Adrenal gland (tissue), 5 donors: ENCODE measurements around the gene DTX1.
"Not testable (repeated sequence)": the region's sequence is repeated elsewhere in the genome, so short reads cannot be mapped to it uniquely, and the experiment has no call there.

Experiments used
- POLR2A ChIP-seq, 2 donors: fragments of 450-650 bp; IDR thresholded peaks; one replicate each; pipeline ENCODE4 v1.6.1; 2017; ENCODE audit warnings: antibody characterized with exemption in 2 of 2, mild to moderate bottlenecking in 2 of 2, moderate library complexity in 1 of 2
- TF ChIP-seq, protein P1 (sequence below), 6 experiments: fragments of 450-650 bp in 4 of 6; fragments of 200-600 bp in 2 of 6; sonication (generic) in 1 of 6; IDR thresholded peaks; 1 replicate in 5 of 6; 2 replicates in 1 of 6; pipeline versions ENCODE4 v1.5.1 to v1.8.0; 2016 to 2021; ENCODE audit warnings: antibody characterized with exemption in 6 of 6, mild to moderate bottlenecking in 2 of 6, moderate library complexity in 1 of 6
- donor health status: DM: no; HTN: no; CAD: no.

DNA sequence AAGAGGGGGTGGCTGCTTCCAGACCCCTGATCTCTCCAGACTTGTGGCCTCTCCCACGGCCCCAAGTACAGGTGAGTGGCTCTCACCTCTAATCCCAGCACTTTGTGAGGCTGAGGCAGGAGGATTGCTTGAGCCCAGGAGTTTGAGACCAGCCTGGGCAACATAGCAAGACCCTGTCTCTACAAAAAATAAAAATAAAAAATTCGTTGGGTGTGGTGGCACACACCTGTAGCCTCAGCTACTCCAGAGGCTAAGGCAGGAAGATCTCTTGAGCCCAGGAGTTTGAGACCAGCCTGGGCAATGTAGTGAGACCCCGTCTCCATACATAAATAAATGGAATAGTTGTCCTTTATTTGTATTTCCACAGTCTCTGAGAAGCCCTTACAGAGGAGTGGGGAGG, 85.2 kb downstream of the DTX1 start:
- TF ChIP-seq, protein P1, sequence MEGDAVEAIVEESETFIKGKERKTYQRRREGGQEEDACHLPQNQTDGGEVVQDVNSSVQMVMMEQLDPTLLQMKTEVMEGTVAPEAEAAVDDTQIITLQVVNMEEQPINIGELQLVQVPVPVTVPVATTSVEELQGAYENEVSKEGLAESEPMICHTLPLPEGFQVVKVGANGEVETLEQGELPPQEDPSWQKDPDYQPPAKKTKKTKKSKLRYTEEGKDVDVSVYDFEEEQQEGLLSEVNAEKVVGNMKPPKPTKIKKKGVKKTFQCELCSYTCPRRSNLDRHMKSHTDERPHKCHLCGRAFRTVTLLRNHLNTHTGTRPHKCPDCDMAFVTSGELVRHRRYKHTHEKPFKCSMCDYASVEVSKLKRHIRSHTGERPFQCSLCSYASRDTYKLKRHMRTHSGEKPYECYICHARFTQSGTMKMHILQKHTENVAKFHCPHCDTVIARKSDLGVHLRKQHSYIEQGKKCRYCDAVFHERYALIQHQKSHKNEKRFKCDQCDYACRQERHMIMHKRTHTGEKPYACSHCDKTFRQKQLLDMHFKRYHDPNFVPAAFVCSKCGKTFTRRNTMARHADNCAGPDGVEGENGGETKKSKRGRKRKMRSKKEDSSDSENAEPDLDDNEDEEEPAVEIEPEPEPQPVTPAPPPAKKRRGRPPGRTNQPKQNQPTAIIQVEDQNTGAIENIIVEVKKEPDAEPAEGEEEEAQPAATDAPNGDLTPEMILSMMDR (IDR thresholded peaks at IDR 0.05), result not testable (repeated sequence)
- TF ChIP-seq POLR2A (IDR thresholded peaks at IDR 0.05), result not testable (repeated sequence)
